HG03457 (cell line): ENCODE results near the gene EEF1G.

ENCODE experiments used
- ATAC-seq: cut with Tn5 transposase; IDR thresholded peaks from one replicate; pipeline ENCODE4 v1.9.1; 2021; ENCODE audit warnings: moderate number of reproducible peaks; ENCODE audit not compliant: unreplicated experiment

Gene EEF1G

GRCh38 chr11:62542750-62543567 lies 30.7 kb downstream of the EEF1G start:
- ATAC-seq, result no peak

GRCh38 chr11:62542111-62542745 lies 31.5 kb downstream of the EEF1G start:
- ATAC-seq, result no peak

DNA sequence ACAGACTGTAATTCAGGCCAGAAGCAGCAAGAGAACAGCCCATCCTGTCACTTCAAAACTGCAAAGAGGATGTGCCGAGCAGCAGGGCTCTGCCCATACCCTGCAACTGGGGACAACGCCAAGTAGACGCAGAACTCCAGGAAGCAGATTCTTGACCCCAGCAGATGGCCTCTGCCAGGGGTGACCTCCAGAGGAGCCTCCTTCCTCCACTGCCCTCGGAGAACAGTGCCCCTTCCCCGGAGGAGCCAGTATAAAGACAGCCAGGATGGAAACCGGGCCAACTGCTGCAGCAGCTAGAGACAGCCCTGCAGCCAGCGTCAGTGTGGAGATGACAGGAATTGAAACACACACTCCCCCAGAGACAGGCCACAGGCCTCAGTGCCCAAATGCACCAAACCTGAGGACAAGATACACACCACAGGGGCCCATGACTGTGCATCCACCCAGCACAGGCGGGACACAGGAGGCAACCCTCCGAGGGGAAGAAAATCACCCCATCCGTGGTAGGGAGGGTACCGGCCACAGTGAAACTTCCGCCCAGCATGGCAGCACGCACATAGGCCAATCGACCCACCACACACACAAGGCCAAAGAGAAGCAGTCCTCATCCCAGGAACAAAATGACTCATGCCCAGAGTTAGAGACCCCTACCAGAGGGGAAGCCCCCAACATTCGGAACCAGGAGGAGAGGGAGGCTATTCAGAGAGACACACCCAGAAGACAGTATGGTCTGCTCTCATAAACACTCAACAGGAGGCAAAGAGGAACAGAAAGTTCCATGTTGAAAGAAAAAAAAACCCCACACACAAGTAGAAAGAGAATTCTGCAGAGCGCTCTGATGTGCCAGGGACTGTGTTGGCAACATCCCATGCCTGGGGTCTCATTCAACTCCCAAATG lies 32.6 kb downstream of the EEF1G start:
- ATAC-seq, result peak; percentile 48

GRCh38 chr11:62539238-62539925 lies 34.3 kb downstream of the EEF1G start:
- ATAC-seq, result no peak

- ATAC-seq, result no peak
These were observed 35.0 kb downstream of the EEF1G start for GRCh38 chr11:62538470-62539237.

DNA sequence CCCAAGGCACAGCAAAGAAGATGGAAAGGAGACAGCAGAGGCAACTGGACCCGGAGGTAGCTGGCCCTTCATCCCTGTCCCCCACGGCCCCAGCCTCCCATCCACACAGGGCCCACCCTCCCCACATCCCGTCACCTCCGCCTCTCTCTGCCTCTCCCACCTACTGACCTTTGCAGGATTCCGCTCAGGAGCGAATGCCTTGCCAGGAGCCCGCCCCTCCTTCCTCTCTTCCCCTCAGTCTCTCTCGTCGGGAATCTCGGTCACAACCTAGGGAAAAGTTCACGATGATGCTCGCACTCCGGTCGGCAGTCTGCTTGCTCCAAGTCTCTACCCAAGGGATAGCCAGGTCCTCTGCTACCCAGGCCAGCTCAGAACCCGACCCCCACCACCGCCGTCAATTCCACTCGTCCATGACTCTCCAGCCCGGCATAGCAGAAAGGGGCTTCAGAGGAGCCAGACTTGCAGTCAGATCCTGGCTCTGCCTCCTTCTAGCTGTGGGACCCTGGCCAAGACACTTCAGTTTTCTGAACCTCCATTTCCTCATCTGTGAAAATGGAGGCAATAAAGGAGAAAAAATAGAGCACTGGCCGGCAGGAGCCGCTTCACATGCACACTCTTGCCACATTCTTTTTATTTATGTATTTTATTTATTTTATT lies 37.3 kb downstream of the EEF1G start:
- ATAC-seq, result no peak

GRCh38 chr11:62535802-62536201 lies 37.9 kb downstream of the EEF1G start:
- no peak for ATAC-seq

DNA sequence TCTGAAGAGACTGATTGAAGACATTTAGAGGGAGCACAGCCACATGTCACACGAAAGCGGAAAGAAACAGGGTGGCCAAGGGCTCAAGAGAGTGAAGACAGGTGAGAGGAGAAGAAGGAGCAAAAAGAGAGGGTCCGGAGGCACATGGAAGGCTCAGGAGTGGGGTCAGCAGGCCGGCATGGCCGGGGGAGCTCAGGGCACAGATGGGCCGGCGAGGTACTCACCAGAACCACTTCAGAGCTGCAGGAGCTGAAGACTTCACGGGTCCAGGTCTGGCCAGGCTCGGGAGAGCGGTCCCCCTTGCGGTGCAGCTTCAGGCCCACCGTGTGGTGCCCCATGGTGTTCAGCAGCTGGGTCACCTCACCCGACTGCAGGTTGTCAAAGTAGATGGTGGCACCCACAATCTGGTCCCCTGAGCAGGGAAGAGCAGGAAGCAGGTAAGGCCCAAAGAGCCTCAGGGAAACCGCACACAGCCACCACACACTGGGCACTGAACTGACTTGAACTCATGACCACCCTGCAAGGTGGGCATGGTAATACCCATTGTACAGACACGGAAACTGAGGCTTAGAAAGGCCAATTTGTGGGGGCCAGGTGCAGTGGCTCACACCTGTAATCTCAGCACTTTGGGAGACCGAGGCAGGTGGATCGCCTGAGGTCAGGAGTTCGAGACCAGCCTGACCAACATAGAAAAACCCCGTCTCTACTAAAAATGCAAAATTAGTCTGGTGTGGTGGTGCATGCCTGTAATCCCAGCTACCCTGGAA lies 38.7 kb downstream of the EEF1G start:
- ATAC-seq, result no peak

- ATAC-seq, result no peak
These were observed 41.6 kb downstream of the EEF1G start for GRCh38 chr11:62532096-62532495.

DNA sequence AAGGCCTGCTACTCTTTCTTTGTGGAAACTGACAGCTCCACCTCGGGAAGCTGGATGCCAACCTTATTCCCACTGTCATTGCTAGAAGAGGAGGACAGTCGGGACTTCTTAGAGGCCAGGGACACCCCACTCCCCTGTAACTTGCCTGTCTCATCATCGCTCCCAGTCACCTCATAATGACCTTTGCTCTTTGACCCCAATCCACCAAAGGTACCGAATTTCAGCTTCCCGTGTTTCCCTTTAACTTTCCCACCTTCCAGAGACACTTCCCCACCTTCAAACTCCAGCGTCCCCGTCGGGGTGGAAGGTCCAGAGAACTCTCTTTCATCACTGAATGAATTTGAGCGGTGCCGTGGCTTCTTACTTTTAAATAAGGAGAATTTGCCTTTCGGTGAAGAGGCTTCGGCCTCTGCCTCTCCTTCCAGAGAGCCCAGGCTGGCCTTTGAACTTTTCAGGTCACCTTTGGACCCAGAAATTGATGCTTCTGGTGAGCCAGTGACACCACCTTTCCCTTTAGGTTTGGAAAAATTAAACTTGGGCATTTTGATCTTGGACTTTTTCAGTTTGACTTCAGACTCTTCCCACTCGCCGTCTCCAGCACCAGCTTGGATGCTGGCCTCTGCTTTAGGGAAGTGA lies 56.8 kb downstream of the EEF1G start:
- no peak for ATAC-seq

- no peak for ATAC-seq
These were observed 59.5 kb downstream of the EEF1G start for GRCh38 chr11:62514151-62514550.

GRCh38 chr11:62513626-62514025 lies 60.1 kb downstream of the EEF1G start:
- no peak for ATAC-seq

GRCh38 chr11:62512961-62513360 lies 60.7 kb downstream of the EEF1G start:
- no peak for ATAC-seq
